NCI-H748 (cell line): Measurements from ENCODE around the gene DEF6.

Experiments used
- DNase-seq: peaks from one replicate; lab custom pipeline; 2025; ENCODE audit not compliant: unreplicated experiment; lab: John Stamatoyannopoulos, UW

DEF6 gene

GRCh38 chr6:35370785-35371493 is 73.3 kb downstream of the DEF6 start:
- no peak for DNase-seq
